GM12878 (cell line): ENCODE results near the gene ZNF408. TPM values are rescaled to one million over a fixed set of nuclear protein-coding genes. Genes with fewer than 3 reads are reported as not detected.

Experiments used
- ATAC-seq: fragments of 200-7000 bp; cut with Tn5 transposase; 3 replicates; pipeline ENCODE4 v1.9.1; 2020; ENCODE audit warnings: mild to moderate bottlenecking, moderate library complexity
- BruUV-seq: library from RNA; stranded (reverse); fragments of 400-500 nt; replicated peaks from 2 replicates; lab custom pipeline; 2021; lab: Mats Ljungman, UMichigan
- CTCF ChIA-PET: fragments of 300-600 bp; sonication (Branson Sonifier 250); formaldehyde crosslinking; extraction: SDS; loops from one replicate; lab custom pipeline; 2021; ENCODE audit warnings: inconsistent platforms; lab: Yijun Ruan, JAX
- POLR2A ChIA-PET: fragments of 350-600 bp; formaldehyde crosslinking; extraction: SDS; loops from one replicate; lab custom pipeline; 2021; ENCODE audit warnings: inconsistent platforms; lab: Charles Lee
- RAD21 ChIA-PET: fragments of 300-600 bp; sonication (Branson Sonifier 250); formaldehyde crosslinking; loops from one replicate; lab custom pipeline; 2023; ENCODE audit warnings: antibody characterized with exemption; ENCODE audit not compliant: unreplicated experiment; lab: Charles Lee
- SMC1A ChIA-PET: fragments of 300-600 bp; sonication (Branson Sonifier 250); formaldehyde crosslinking; loops from one replicate; lab custom pipeline; 2023; ENCODE audit not compliant: unreplicated experiment, uncharacterized antibody; lab: Charles Lee
- DNase-seq: peaks from one replicate; pipeline ENCODE4 v3.0.0-alpha.2; 2011; ENCODE audit warnings: low read depth, low spot score
- FAIRE-seq: peaks from 3 replicates; lab custom pipeline; 2011; peaks lifted over from hg19 to GRCh38; lab: Jason Lieb, UNC
- H2AFZ ChIP-seq: 2 replicates; pipeline ENCODE4 v1.6.0; 2011; ENCODE audit warnings: low read depth, low read length, control low read depth; ENCODE audit not compliant: control insufficient read depth
- H3K27ac ChIP-seq: 2 replicates; pipeline ENCODE4 v1.5.1; 2011; ENCODE audit warnings: control low read depth; ENCODE audit not compliant: control insufficient read depth, insufficient read depth
- H3K27me3 ChIP-seq, 2 experiments: replicated peaks in 1 of 2; 2 replicates each; pipeline versions ENCODE4 v1.6.0 to v1.6.1; 2011; ENCODE audit warnings: low read length in 1 of 2; ENCODE audit not compliant: control insufficient read depth in 2 of 2, insufficient read depth in 2 of 2
- H3K36me3 ChIP-seq, 2 experiments: 2 replicates each; pipeline ENCODE4 v1.5.1; 2011; ENCODE audit warnings: low read length in 1 of 2; ENCODE audit not compliant: control insufficient read depth in 2 of 2, insufficient read depth in 2 of 2
- H3K4me1 ChIP-seq: 2 replicates; pipeline ENCODE4 v1.6.1; 2011; ENCODE audit warnings: mild to moderate bottlenecking, low read length, moderate library complexity, mixed read lengths; ENCODE audit not compliant: control insufficient read depth, insufficient read depth
- H3K4me2 ChIP-seq: 2 replicates; pipeline ENCODE4 v1.6.0; 2011; ENCODE audit warnings: control low read depth; ENCODE audit not compliant: control insufficient read depth, insufficient read depth
- H3K4me3 ChIP-seq: fragments of 200-600 bp; sonication (generic); 2 replicates; pipeline ENCODE4 v1.5.1; 2016
- H3K79me2 ChIP-seq: 2 replicates; pipeline ENCODE4 v1.6.0; 2011; ENCODE audit warnings: low read length; ENCODE audit not compliant: control insufficient read depth, insufficient read depth
- H3K9ac ChIP-seq: 2 replicates; pipeline ENCODE4 v1.8.0; 2011; ENCODE audit warnings: low read length, control low read depth, mixed read lengths; ENCODE audit not compliant: control insufficient read depth, insufficient read depth
- H3K9me3 ChIP-seq: replicated peaks from 3 replicates; pipeline ENCODE4 v1.5.1; 2011; ENCODE audit warnings: mild to moderate bottlenecking, low read length; ENCODE audit not compliant: control insufficient read depth, insufficient read depth
- H4K20me1 ChIP-seq: 2 replicates; pipeline ENCODE4 v1.6.0; 2011; ENCODE audit not compliant: control insufficient read depth, insufficient read depth
- ASH2L ChIP-seq: fragments of 300-600, 200-600 bp; sonication (generic); IDR thresholded peaks from 2 replicates; pipeline ENCODE4 v1.6.1; 2017; ENCODE audit warnings: low read depth, mild to moderate bottlenecking, borderline replicate concordance
- CEBPB ChIP-seq, 2 experiments: fragments of 150-350 bp in 1 of 2; IDR thresholded peaks; 2 replicates each; pipeline ENCODE4 v1.6.1; 2012 to 2014; ENCODE audit warnings: low read depth in 2 of 2, low read length in 2 of 2, borderline replicate concordance in 1 of 2, inconsistent platforms in 1 of 2
- CUX1 ChIP-seq: IDR thresholded peaks from 2 replicates; pipeline ENCODE4 v1.6.1; 2012; ENCODE audit warnings: improper control_type of control experiment, low read depth, low read length; ENCODE audit not compliant: insufficient replicate concordance
- FOXM1 ChIP-seq: IDR thresholded peaks from 2 replicates; pipeline ENCODE4 v1.6.1; 2012; ENCODE audit warnings: low read depth, mild to moderate bottlenecking, inconsistent platforms, low read length, moderate library complexity
- IRF4 ChIP-seq: IDR thresholded peaks from 2 replicates; pipeline ENCODE4 v1.6.1; 2011; ENCODE audit warnings: low read depth, low read length
- MAX ChIP-seq: IDR thresholded peaks from 2 replicates; pipeline ENCODE4 v1.6.1; 2012; ENCODE audit warnings: low read depth, low read length, improper control_type of control experiment
- RELB ChIP-seq: fragments of 450-650 bp; IDR thresholded peaks from 2 replicates; pipeline ENCODE4 v1.6.1; 2017; ENCODE audit warnings: low read depth, mild to moderate bottlenecking, moderate library complexity
- SMAD1 ChIP-seq: fragments of 450-650 bp; IDR thresholded peaks from 2 replicates; pipeline ENCODE4 v1.6.1; 2018; ENCODE audit warnings: mild to moderate bottlenecking, low read depth; ENCODE audit not compliant: partially characterized antibody
- SREBF1 ChIP-seq: IDR thresholded peaks from 2 replicates; pipeline ENCODE4 v1.6.1; 2012; ENCODE audit warnings: mild to moderate bottlenecking, low read length
- TCF3 ChIP-seq: IDR thresholded peaks from 2 replicates; pipeline ENCODE4 v1.6.1; 2012; ENCODE audit warnings: low read depth, mild to moderate bottlenecking, low read length, borderline replicate concordance; ENCODE audit not compliant: insufficient read depth
- ZBTB40 ChIP-seq: fragments of 450-650 bp; IDR thresholded peaks from 2 replicates; pipeline ENCODE4 v1.6.1; 2016; ENCODE audit warnings: mild to moderate bottlenecking, moderate library complexity, borderline replicate concordance
- WGBS: methylation state at CpG from one replicate; pipeline ENCODE4 v1.1.6; 2016; ENCODE audit warnings: low lambda C conversion rate; ENCODE audit not compliant: insufficient replicate concordance, insufficient coverage; ENCODE audit errors: missing lambda C conversion rate; 5-methylcytosine and 5-hydroxymethylcytosine counted together
- in situ Hi-C: fragments of 300-500 bp; cut with MboI; formaldehyde crosslinking; loops from 9 replicates; pipeline ENCODE4 v1.14.3; 2018; ENCODE audit warnings: mixed read lengths
- intact Hi-C: fragments of 100-400 bp; cut with micrococcal nuclease; formaldehyde crosslinking; loops from one replicate; pipeline ENCODE4 v1.14.2; 2022; ENCODE audit not compliant: unreplicated experiment
- polyA plus RNA-seq, 11 experiments: library from polyadenylated mRNA; depleted of rRNA in 4 of 11; unstranded in 6 of 11; stranded (reverse) in 5 of 11; fragments of >200 nt; fragmentation: Nextera tagmentation in 4 of 11; fragmentation: Illumina TruSeq in 1 of 11; extraction: Ambion mirVana in 4 of 11; extraction: Trizol in 1 of 11; gene quantifications; 1 replicate in 1 of 11; 2 replicates in 10 of 11; pipeline versions ENCODE4 v1.2.1 to v1.2.3, GENCODE V29; 2011 to 2016; ENCODE audit warnings: inconsistent platforms in 2 of 11, missing spikeins in 2 of 11, low read depth in 1 of 11
- total RNA-seq, 4 experiments: library from RNA; depleted of rRNA in 3 of 4; stranded (reverse); fragments of >200 nt in 3 of 4; fragmentation: Illumina TruSeq in 1 of 4; extraction: Trizol in 1 of 4; gene quantifications; 2 replicates each; pipeline versions ENCODE4 v1.2.1 to v1.2.3, GENCODE V29; 2013 to 2021

ZNF408 gene
- total and polyA plus RNA-seq, 10 of the 15 experiments (the other 5 are each of a cell fraction or from before 2014, with no cell fraction given): 0.19 to 11.3 (median 7.2) TPM

GRCh38 chr11:46733234-46733633, 32.4 kb downstream of the ZNF408 start:
- ATAC-seq: no peak
- Histone ChIP-seq H3K4me1 (no peaks in the 10 kb centered on the region), H3K9me3 (no peaks in the 10 kb centered on the region), H3K4me2 (no peak overlapping the region), H4K20me1 (no peaks in the 10 kb centered on the region), H3K36me3 (no peaks in the 10 kb centered on the region), H3K4me3 (no peak overlapping the region), H3K79me2 (no peaks in the 10 kb centered on the region), H3K27me3 (no peaks in the 10 kb centered on the region), H2AFZ (no peak overlapping the region), H3K9ac (no peak overlapping the region), H3K27ac (no peak overlapping the region)
- ChIA-PET RAD21 (no interaction called here), CTCF (no interaction called here), POLR2A (no interaction called here), SMC1A (no interaction called here)
- in situ Hi-C loops: no loop called here
- no peak for FAIRE-seq
- 6% methylated on average over 1 of the region's 1 CpG for WGBS
- BruUV-seq: no TSS peak
- intact Hi-C loops: no loop called here
- no peak for DNase-seq
- TF ChIP-seq FOXM1: no peak
- TF ChIP-seq SMAD1: no peak
- no peak for TF ChIP-seq MAX
- no peak for TF ChIP-seq CUX1
- TF ChIP-seq ZBTB40: no peak
- TF ChIP-seq ASH2L: no peak
- TF ChIP-seq CEBPB (IDR thresholded peaks at IDR 0.05; ENCODE audit: borderline replicate concordance in 1 of 2, low read depth in 2 of 2, low read length in 2 of 2): no peak
- TF ChIP-seq IRF4: no peak
- no peak for TF ChIP-seq SREBF1
- TF ChIP-seq TCF3: no peak
- no peak for TF ChIP-seq RELB
